Medulla oblongata (tissue), 1 donor: ENCODE data around the gene CDT1.
A peak's percentile ranks its signal among the peaks of the same experiment; 100 is the strongest.
"Not testable (repeated sequence)": the region's sequence is repeated elsewhere in the genome, so short reads cannot be mapped to it uniquely, and the experiment has no call there.

Experiments used
- DNase-seq: peaks from one replicate; pipeline ENCODE4 v3.0.0-alpha.2; 2015; ENCODE audit errors: extremely low spot score

CDT1 gene

GRCh38 chr16:88782454-88783390 lies 20.9 kb upstream of the CDT1 start:
- DNase-seq, result peak; percentile 67

GRCh38 chr16:88783391-88784073 lies 20.1 kb upstream of the CDT1 start:
- DNase-seq, result peak; percentile 87

- DNase-seq, result no peak
Observed at GRCh38 chr16:88784074-88784855, 19.3 kb upstream of the CDT1 start.

GRCh38 chr16:88784856-88785105 lies 18.8 kb upstream of the CDT1 start:
- DNase-seq, result no peak

GRCh38 chr16:88785106-88785924 lies 18.3 kb upstream of the CDT1 start, which contains the start of gene PIEZO1:
TSS of gene PIEZO1 (minus strand) at chr16:88785220. CDS start at chr16:88784964, 256 bp downstream.
- peak; percentile 82 for DNase-seq

GRCh38 chr16:88787579-88788314 lies 15.8 kb upstream of the CDT1 start:
- no peak for DNase-seq

GRCh38 chr16:88788749-88789148 lies 14.8 kb upstream of the CDT1 start:
- DNase-seq, result not testable (repeated sequence)

GRCh38 chr16:88789594-88789993 lies 14.0 kb upstream of the CDT1 start:
- DNase-seq, result peak; percentile 62

- peak; percentile 56 for DNase-seq
Observed at GRCh38 chr16:88790312-88791211, 13.0 kb upstream of the CDT1 start.

GRCh38 chr16:88792078-88792550 lies 11.5 kb upstream of the CDT1 start:
- DNase-seq, result no peak

- DNase-seq, result no peak
Observed at GRCh38 chr16:88792668-88793250, 10.8 kb upstream of the CDT1 start.

- DNase-seq, result no peak
Observed at GRCh38 chr16:88793251-88793954, 10.2 kb upstream of the CDT1 start.

- no peak for DNase-seq
Observed at GRCh38 chr16:88796278-88796677, 7.3 kb upstream of the CDT1 start.

- no peak for DNase-seq
Observed at GRCh38 chr16:88798073-88798472, 5.5 kb upstream of the CDT1 start.

GRCh38 chr16:88798772-88799455 lies 4.7 kb upstream of the CDT1 start:
- no peak for DNase-seq

GRCh38 chr16:88799569-88800276 lies 3.9 kb upstream of the CDT1 start:
- DNase-seq, result no peak

GRCh38 chr16:88800277-88800592 lies 3.4 kb upstream of the CDT1 start:
- no peak for DNase-seq

- DNase-seq, result no peak
Observed at GRCh38 chr16:88804173-88804551, 573 bp downstream of the CDT1 start.
